ENCODE measurements around the gene FBXO10.

DNA sequence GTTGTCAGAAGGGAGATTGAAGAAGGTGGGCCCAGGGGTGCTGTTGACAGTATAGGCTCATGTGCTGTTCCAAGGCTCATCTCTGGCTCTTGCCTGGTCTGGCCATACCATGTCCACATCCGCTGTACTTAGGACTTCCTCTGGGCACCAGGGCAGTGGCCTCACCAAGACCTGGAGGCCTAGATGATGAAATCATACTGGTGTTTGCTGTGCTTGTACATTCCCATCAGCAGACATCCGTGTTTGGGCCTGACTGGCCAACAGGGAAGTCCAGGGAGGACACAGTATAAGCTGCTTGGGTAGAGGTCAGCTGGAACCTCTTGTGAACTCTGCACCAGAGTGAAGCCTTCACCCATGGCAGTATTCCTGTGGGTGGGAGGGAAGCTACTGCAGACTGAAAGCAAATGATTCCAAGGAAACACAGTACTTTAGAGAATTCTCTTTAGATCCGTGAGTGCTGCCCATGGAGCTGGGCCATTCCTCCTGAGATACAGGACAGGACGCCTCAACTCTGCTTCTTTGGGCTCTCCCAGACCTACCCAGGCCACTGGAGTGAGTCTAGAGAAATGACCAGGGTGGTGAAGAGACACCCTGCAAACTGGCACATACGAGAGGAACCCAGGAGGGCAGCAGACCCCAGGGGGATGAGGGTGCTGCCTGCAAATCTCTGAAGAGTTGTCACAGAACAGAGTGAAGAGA lies 67.9 kb downstream of the FBXO10 start:
- TF ChIP-seq, protein P1, sequence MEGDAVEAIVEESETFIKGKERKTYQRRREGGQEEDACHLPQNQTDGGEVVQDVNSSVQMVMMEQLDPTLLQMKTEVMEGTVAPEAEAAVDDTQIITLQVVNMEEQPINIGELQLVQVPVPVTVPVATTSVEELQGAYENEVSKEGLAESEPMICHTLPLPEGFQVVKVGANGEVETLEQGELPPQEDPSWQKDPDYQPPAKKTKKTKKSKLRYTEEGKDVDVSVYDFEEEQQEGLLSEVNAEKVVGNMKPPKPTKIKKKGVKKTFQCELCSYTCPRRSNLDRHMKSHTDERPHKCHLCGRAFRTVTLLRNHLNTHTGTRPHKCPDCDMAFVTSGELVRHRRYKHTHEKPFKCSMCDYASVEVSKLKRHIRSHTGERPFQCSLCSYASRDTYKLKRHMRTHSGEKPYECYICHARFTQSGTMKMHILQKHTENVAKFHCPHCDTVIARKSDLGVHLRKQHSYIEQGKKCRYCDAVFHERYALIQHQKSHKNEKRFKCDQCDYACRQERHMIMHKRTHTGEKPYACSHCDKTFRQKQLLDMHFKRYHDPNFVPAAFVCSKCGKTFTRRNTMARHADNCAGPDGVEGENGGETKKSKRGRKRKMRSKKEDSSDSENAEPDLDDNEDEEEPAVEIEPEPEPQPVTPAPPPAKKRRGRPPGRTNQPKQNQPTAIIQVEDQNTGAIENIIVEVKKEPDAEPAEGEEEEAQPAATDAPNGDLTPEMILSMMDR (conservative IDR thresholded peaks at IDR 0.05; ENCODE audit: low read length): no peak
- TF ChIP-seq EZH2phosphoT487 (IDR thresholded peaks at IDR 0.05; ENCODE audit: borderline replicate concordance): no peak
